Activated CD4-positive, alpha-beta T cell treated with anti-CD3 and anti-CD28 coated beads, Interleukin-2, amount 50 U/mL, for 24 hours (primary cell): ENCODE results near the gene ADD1.

Source experiments
- DNase-seq, 2 donors: peaks; one replicate each; pipeline ENCODE4 v3.0.0-alpha.2; 2020; ENCODE audit warnings: low read depth in 1 of 2, low spot score in 1 of 2

Gene ADD1

GRCh38 chr4:2858451-2859217 is 15.0 kb downstream of the ADD1 start:
- no peak for DNase-seq

GRCh38 chr4:2859514-2859913 is 15.9 kb downstream of the ADD1 start:
- DNase-seq: no peak

GRCh38 chr4:2860391-2861348 is 17.0 kb downstream of the ADD1 start:
- DNase-seq: no peak

DNA sequence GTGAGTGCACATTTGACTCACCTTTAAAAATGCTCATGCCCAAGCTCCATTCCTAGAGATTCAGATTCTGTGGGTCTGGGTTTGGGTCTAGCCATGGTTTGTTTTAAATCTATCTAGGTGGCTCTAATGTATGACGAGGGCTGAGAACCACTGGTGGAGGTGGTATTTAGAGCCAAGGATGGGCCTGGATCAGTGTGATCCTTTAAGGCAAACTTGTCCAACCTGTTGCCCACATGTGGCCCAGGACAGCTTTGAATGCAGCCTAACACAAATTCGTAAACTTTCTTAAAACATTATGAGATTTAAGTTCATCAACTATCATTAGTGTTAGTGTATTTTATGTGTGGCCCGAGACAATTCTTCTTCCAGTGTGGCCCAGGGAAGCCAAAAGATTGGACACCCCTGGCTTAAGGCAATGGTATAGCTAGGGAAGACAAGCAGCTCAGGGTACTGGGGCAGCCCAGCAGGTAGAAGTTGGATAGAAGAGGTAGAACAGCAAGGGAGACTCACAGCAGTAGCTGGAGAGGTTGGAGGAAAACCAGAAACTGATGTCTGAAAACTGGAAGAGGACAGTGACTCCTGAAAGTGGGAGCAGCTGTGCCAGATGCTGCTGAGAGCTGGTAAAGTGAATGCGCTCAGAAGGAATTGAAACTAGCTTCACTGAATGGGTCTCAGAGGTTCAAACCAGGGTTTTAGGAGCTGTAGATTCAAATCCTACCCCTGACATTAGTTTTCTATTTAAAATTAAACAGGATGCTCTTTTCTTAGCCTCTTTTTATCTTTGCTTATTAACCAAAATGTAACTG is 18.2 kb downstream of the ADD1 start:
- no peak for DNase-seq

DNA sequence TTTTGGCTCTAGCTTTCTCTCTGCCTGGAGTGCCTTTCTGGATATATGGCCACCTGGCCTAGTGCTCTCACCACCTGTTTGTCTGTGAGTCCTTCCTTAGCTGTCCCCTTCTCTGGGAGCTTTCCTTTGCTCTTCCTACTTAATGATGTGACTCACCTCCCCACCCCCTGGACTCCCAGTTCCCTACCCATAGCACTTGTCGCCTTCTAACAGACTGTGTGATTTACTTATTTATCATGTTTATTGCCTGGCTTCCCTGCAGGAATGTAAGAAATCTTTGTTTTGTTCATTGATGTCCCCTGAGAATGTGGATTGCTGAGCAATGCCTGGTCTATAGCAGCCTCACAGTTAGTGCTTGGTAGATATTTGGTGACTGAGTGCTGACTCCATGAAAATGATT is 18.9 kb downstream of the ADD1 start:
- no peak for DNase-seq

GRCh38 chr4:2863649-2864048 is 20.0 kb downstream of the ADD1 start:
- no peak for DNase-seq

- DNase-seq: no peak
Observed at GRCh38 chr4:2865196-2865780, 21.6 kb downstream of the ADD1 start.

DNA sequence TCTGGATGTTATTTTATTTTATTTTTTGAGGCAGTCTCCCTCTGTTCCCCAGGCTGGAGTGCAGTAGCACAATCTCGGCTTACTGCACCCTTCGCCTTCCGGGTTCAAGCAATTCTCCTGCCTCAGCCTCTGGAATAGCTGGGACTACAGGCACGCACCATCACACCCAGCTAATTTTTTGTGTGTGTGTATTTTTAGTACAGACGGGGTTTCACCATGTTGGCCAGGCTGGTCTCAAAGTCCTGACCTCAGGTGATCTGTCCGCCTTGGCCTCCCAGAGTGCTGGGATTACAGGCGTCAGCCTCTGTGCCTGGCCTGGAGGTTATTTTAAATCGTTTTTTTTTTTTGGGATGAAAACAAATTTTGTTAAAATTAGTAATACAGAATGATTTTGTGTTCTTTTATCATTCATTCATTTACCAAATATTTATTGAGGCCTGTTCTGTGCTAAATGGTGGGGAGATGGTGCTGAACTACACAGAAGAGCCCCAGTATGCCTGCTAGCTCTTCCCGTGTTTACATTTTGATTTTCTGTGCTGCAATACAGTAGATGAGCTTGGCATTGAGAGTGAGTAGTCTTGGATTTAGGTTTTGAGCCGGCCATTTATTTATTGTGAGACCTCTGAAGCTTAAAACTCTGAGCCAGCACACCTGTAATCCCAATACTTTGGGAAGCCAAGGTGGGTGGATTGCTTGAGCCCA is 22.7 kb downstream of the ADD1 start:
- no peak for DNase-seq

- no peak for DNase-seq
Observed at GRCh38 chr4:2866891-2867290, 23.2 kb downstream of the ADD1 start.

DNA sequence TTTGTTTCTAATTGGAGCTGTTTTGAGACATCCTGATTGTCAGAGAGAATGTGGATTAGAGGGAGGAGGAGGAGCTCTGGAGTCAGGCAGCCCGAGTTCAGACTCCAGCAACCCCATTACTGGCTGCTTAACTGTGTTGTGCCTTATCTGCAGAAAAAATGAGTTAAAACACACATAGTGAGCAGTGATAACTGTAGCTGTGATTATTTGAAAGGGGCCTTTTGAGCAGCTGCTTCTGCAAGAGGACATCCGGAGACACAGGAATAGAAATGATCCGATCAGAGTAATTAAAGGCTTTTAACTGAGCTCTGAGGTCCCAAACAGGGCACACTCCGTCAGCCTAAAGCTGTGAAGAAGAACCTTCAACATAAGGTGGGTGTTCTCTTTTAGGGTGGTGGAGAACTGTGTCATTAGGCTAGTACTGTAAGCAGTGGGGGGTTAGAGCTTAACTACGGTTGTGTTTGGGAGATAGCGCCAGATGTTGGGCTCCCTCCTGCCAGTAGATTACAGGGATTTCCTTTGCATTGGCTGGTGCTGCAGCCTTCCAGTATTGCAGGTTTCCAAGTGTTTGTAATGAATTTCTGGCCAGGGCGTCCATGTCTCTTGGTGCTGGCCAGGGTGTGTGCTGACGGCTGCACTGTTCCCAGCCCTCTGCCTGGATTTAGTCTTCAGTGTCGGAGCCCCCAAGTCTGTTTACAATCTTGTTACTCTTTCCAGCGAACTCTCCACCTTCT is 24.3 kb downstream of the ADD1 start:
- DNase-seq: no peak

- no peak for DNase-seq
Observed at GRCh38 chr4:2868877-2869487, 25.3 kb downstream of the ADD1 start.

DNA sequence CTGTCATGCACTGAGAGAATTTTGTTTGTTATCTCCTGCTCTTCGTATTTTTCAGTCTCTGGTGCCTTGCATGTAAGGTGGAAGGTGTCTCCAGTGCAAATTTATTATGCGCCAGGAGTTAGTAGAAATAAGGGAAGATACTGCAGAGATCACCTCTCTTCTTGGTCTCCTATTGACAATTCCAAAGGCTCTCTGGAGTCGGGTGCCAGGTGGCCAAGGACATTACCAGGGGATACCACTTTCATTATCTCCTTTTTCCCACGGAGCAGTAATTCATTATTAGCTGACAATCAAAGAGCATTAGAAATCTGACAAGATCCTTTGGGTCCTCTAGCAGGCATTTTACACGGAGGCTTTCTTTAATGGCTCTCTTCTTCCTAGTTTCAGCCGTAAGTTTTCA is 26.0 kb downstream of the ADD1 start:
- no peak for DNase-seq

GRCh38 chr4:2870082-2870481 is 26.4 kb downstream of the ADD1 start:
- DNase-seq: no peak

DNA sequence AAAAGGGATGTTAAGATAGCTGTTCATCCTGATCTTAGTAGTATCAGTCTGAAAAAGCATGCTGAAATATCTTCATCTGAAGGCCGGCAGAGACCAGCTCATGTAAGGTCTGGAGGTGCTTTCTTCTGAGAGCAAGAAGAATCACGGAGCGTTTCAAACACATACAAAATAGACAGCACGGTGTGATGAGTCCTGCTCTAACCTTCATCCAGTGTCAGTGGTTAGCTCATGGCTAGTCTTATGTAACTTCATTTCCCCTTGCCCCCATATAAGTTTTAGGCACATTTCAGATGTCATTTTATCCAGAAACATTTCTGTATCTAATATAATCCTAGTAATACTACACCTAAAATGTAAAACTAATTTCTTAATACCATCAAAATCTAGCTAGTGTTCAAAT is 27.8 kb downstream of the ADD1 start:
- no peak for DNase-seq

DNA sequence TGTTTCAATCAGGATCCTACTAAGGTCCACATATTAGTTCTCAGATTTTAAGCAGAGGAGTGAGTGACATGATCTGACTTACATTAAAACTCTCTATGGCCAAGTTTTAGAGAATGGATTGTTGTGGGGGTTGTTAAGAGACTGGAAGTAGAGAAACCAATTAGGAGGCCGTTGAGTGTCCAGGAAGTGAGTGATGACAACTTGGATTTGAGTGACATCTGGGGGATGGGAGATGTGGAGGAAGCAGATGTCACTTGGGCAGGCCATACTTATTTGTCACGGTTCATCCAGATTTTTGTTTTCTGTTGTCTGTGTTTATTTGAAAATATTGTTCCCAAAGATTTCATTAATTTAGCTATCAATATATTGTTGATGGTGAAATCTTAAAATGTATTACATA is 28.3 kb downstream of the ADD1 start:
- DNase-seq: no peak

- no peak for DNase-seq
Observed at GRCh38 chr4:2873329-2873728, 29.7 kb downstream of the ADD1 start.

DNA sequence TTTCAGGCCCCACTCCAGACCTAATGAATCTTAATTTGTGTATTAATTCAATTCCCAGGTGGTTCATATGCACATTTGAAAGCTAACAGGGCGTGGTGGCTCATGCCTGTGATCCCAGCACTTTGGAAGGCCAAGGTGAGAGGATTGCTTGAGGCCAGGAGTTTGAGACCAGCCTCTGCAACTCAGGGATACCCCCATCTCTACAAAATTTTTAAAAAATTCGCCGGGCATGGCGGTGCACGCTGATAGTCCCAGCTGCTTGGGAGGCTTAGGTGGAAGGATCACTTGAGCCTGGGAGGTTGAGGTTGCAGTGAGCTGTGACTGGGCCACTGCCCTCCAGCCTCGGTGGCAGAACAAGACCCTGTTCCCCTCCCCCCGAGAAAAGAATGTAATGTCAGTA is 31.2 kb downstream of the ADD1 start:
- DNase-seq: no peak

DNA sequence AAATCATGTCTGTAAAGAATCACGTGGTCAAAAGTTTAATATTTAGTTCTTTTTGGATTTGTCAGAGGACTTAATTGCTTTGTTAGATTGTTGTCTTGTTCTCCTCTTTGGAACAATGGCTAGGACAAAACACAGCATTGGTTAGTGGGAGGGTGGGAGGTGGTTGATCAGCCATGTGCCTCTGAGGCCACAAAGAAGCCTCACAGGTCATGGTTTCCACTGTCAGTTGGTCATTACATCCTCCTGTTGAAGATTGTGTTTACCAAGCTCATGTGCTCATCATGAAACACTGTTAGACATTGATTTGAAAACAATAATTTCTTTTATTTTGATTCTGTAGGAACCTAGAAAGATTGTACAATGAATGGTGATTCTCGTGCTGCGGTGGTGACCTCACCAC is 31.9 kb downstream of the ADD1 start:
- no peak for DNase-seq

DNA sequence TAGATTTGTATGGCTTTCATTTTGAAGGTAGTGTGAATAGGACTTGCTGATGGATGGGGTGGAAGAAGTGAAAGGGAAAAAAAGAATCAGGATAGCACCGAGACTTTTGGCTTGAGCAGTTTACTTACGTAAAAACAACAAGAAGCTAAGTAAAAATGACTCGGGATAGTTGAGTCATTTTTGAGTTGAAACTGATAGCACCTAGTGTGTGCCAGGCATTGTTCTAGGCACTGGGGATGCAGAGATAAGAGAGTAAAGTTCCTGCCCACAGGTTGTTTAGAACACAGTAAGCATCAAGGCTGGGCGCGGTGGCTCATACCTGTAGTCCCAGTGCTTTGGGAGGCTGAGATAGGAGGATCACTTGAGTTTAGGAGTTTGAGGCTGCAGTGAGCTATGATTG is 34.7 kb downstream of the ADD1 start:
- DNase-seq: no peak
